PC-9 (cell line): ENCODE measurements around the gene ZKSCAN8. TPM values are rescaled to one million over a fixed set of nuclear protein-coding genes. Genes with fewer than 3 reads are reported as not detected.

Experiments used
- BruUV-seq: library from RNA; stranded (reverse); fragments of 400-500 nt; replicated peaks from 2 replicates; lab custom pipeline; 2021; lab: Mats Ljungman, UMichigan
- CTCF ChIA-PET: fragments of 300-600 bp; sonication (Branson Sonifier 250); formaldehyde crosslinking; loops from one replicate; lab custom pipeline; 2022; ENCODE audit warnings: antibody characterized with exemption; lab: Charles Lee
- POLR2A ChIA-PET: fragments of 300-600 bp; sonication (Branson Sonifier 250); formaldehyde crosslinking; loops from one replicate; lab custom pipeline; 2022; ENCODE audit warnings: antibody characterized with exemption; ENCODE audit not compliant: unreplicated experiment; lab: Charles Lee
- DNase-seq, 2 experiments: peaks; one replicate each; pipeline versions ENCODE4 v3.0.0 to v3.0.0-alpha.2; 2015 to 2022; ENCODE audit warnings: mixed read lengths in 1 of 2
- H2AFZ ChIP-seq: fragments of 200-600 bp; sonication (generic); 2 replicates; pipeline ENCODE4 v1.8.1; 2017; ENCODE audit warnings: antibody characterized with exemption
- H3F3A ChIP-seq: fragments of 200-600 bp; sonication (generic); 2 replicates; pipeline ENCODE4 v1.8.1; 2017; ENCODE audit warnings: antibody characterized with exemption, mild to moderate bottlenecking, low read depth; ENCODE audit not compliant: insufficient read depth
- H3K27ac ChIP-seq: fragments of 200-600 bp; sonication (generic); 2 replicates; pipeline ENCODE4 v1.6.1; 2016; ENCODE audit warnings: mixed run types
- H3K27me3 ChIP-seq: fragments of 200-600 bp; sonication (generic); 2 replicates; pipeline ENCODE4 v1.6.1; 2016; ENCODE audit warnings: low read depth, mixed run types; ENCODE audit not compliant: insufficient read depth
- H3K36me3 ChIP-seq: fragments of 200-600 bp; sonication (generic); 2 replicates; pipeline ENCODE4 v1.6.1; 2016; ENCODE audit warnings: low read depth, mixed run types
- H3K4me1 ChIP-seq: fragments of 200-600 bp; sonication (generic); replicated peaks from 2 replicates; pipeline ENCODE4 v1.6.1; 2016; ENCODE audit warnings: mixed run types; ENCODE audit not compliant: insufficient read depth
- H3K4me2 ChIP-seq: fragments of 200-600 bp; sonication (generic); 2 replicates; pipeline ENCODE4 v1.6.1; 2017; ENCODE audit warnings: mixed run types
- H3K4me3 ChIP-seq: fragments of 200-600 bp; sonication (generic); 2 replicates; pipeline ENCODE4 v1.6.1; 2016; ENCODE audit warnings: mixed run types
- H3K79me2 ChIP-seq: fragments of 200-600 bp; sonication (generic); 2 replicates; pipeline ENCODE4 v1.6.1; 2017; ENCODE audit warnings: low read depth, mixed run types
- H3K9me2 ChIP-seq: fragments of 200-600 bp; sonication (generic); 2 replicates; pipeline ENCODE4 v1.8.1; 2017; ENCODE audit warnings: mild to moderate bottlenecking; ENCODE audit not compliant: insufficient read depth
- H3K9me3 ChIP-seq: fragments of 200-600 bp; sonication (generic); 2 replicates; pipeline ENCODE4 v1.8.1; 2016; ENCODE audit warnings: low read depth; ENCODE audit not compliant: insufficient read depth
- H4K20me1 ChIP-seq: fragments of 200-600 bp; sonication (generic); 2 replicates; pipeline ENCODE4 v1.8.1; 2017; ENCODE audit not compliant: insufficient read depth
- EZH2 ChIP-seq: fragments of 200-600 bp; sonication (generic); IDR thresholded peaks from 2 replicates; pipeline ENCODE4 v1.8.0; 2017; ENCODE audit warnings: antibody characterized with exemption, low read depth
- intact Hi-C: fragments of 100-400 bp; cut with micrococcal nuclease; formaldehyde crosslinking; loops from one replicate; pipeline ENCODE4 v1.10.0; 2022; ENCODE audit not compliant: unreplicated experiment
- total RNA-seq: library from RNA; stranded (reverse); gene quantifications from 2 replicates; pipeline ENCODE4 v1.2.3, GENCODE V29; 2021
- TF ChIP-seq, protein P1 (sequence below): fragments of 200-600 bp; sonication (generic); conservative IDR thresholded peaks from 2 replicates; pipeline ENCODE4 v1.6.1; 2017; ENCODE audit warnings: mixed run types, antibody characterized with exemption, mild to moderate bottlenecking, moderate library complexity

The ZKSCAN8 gene
- total RNA-seq, 1 experiment from 2014 or later: 31.5 TPM

DNA sequence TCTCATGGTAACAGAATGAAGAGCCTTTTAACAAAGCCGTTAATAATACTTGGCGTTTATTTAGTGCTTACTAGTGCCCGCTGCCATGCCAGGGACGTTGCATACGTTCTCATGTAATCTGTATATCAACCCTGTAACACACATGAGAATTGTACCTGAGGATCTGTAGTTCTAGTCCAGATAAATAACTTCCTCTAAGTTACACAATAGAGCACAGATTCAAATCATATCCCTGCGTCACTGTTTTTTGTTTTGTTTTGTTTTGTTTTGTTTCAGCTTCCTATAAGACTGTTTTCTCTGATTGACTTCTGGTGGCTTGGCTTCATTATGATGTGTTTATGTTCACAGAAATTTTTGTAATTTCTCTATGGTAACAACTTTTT, 16.7 kb upstream of the ZKSCAN8 start:
- Histone ChIP-seq H3K27me3 (no peaks in the 10 kb centered on the region), H3K4me2 (peak overlapping the region; percentile 85), H4K20me1 (no peaks in the 10 kb centered on the region), H3K9me2 (no peaks in the 10 kb centered on the region), H3K79me2 (peaks cover 25% of the 10 kb centered on the region), H3K36me3 (peaks cover 10% of the 10 kb centered on the region; the same call in 1 of the 2 replicates), H3K4me1 (peaks cover 7% of the 10 kb centered on the region), H3K27ac (0 out of 2 replicates have a peak overlapping the region, but pooled peaks have one; percentile 7), H3F3A (peaks cover 4% of the 10 kb centered on the region; the same call in 1 of the 2 replicates), H3K9me3 (no peaks in the 10 kb centered on the region), H2AFZ (peak overlapping the region; percentile 96), H3K4me3 (peak overlapping the region; percentile 64)
- no peak for DNase-seq
- TF ChIP-seq EZH2: no peak
- TF ChIP-seq, protein P1, sequence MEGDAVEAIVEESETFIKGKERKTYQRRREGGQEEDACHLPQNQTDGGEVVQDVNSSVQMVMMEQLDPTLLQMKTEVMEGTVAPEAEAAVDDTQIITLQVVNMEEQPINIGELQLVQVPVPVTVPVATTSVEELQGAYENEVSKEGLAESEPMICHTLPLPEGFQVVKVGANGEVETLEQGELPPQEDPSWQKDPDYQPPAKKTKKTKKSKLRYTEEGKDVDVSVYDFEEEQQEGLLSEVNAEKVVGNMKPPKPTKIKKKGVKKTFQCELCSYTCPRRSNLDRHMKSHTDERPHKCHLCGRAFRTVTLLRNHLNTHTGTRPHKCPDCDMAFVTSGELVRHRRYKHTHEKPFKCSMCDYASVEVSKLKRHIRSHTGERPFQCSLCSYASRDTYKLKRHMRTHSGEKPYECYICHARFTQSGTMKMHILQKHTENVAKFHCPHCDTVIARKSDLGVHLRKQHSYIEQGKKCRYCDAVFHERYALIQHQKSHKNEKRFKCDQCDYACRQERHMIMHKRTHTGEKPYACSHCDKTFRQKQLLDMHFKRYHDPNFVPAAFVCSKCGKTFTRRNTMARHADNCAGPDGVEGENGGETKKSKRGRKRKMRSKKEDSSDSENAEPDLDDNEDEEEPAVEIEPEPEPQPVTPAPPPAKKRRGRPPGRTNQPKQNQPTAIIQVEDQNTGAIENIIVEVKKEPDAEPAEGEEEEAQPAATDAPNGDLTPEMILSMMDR: no peak
- no TSS peak for BruUV-seq
- CTCF ChIA-PET: interaction anchor here (0.6 to 1.1 kb wide), 2 partner anchors 417 to 468 kb away, joined by 3 to 5 read pairs; no protein-coding TSS in a partner anchor
- POLR2A ChIA-PET: interaction anchor here (0.5 to 1.2 kb wide), 5 partner anchors 17 to 873 kb away, joined by 3 to 9 read pairs (median 8); partner anchors contain the start of gene ZKSCAN8
- intact Hi-C loops: no loop called here

- Histone ChIP-seq H3K27ac (0 out of 2 replicates have a peak overlapping the region, but pooled peaks have one; percentile 7), H3K9me3 (no peaks in the 10 kb centered on the region), H3K9me2 (no peaks in the 10 kb centered on the region), H3K79me2 (peaks cover 25% of the 10 kb centered on the region), H3K4me2 (peak overlapping the region; percentile 85), H3K36me3 (peaks cover 10% of the 10 kb centered on the region; the same call in 1 of the 2 replicates), H4K20me1 (no peaks in the 10 kb centered on the region), H3K4me3 (peak overlapping the region; percentile 64), H3K4me1 (peaks cover 7% of the 10 kb centered on the region), H2AFZ (peak overlapping the region; percentile 96; the same call in 1 of the 2 replicates), H3F3A (peaks cover 4% of the 10 kb centered on the region; the same call in 1 of the 2 replicates), H3K27me3 (no peaks in the 10 kb centered on the region)
- TF ChIP-seq EZH2: no peak
- TF ChIP-seq, protein P1: no peak
- CTCF ChIA-PET: interaction anchor here (0.6 kb wide), 1 partner anchor 467 kb away, joined by 3 read pairs; no protein-coding TSS in a partner anchor
- no peak for DNase-seq
- POLR2A ChIA-PET: interaction anchor here (0.6 to 0.7 kb wide), 2 partner anchors 142 to 874 kb away, joined by 8 to 9 read pairs; no protein-coding TSS in a partner anchor
- BruUV-seq: no TSS peak
- intact Hi-C loops: no loop called here
Measured at GRCh38 chr6:28125401-28125800, 16.3 kb upstream of the ZKSCAN8 start.

- peak in 1 of 2 experiments; percentile 41 for DNase-seq
- peaks cover 16% of the 10 kb centered on the region; the same call in 1 of the 2 replicates for H3K79me2 ChIP-seq
- CTCF ChIA-PET: no interaction called here
Measured at GRCh38 chr6:28134015-28134414, 7.7 kb upstream of the ZKSCAN8 start.

More at GRCh38 chr6:28134015-28134414, 7.7 kb upstream of the ZKSCAN8 start:
- no peak overlapping the region for H3K27ac ChIP-seq
- no peaks in the 10 kb centered on the region for H3K9me3 ChIP-seq
- H3F3A ChIP-seq: peaks cover 4% of the 10 kb centered on the region; the same call in 1 of the 2 replicates
- POLR2A ChIA-PET: no interaction called here
- no peaks in the 10 kb centered on the region for H3K9me2 ChIP-seq
- H3K4me1 ChIP-seq: peaks cover 18% of the 10 kb centered on the region
- H3K4me2 ChIP-seq: no peak overlapping the region
- TF ChIP-seq, protein P1: peak; percentile 52; the same call in 1 of the 2 replicates
- no peak for TF ChIP-seq EZH2
- H3K27me3 ChIP-seq: no peaks in the 10 kb centered on the region
- intact Hi-C loops: loop anchor here (1.0 to 10.0 kb wide), 2 partner anchors 222 to 451 kb away; a partner anchor contains a TSS
- no peak overlapping the region for H2AFZ ChIP-seq
- peaks cover 7% of the 10 kb centered on the region; the same call in 1 of the 2 replicates for H3K36me3 ChIP-seq
- BruUV-seq: no TSS peak
- no peaks in the 10 kb centered on the region for H4K20me1 ChIP-seq
- no peak overlapping the region for H3K4me3 ChIP-seq
